Measurements from ENCODE around the gene MAP2.

DNA sequence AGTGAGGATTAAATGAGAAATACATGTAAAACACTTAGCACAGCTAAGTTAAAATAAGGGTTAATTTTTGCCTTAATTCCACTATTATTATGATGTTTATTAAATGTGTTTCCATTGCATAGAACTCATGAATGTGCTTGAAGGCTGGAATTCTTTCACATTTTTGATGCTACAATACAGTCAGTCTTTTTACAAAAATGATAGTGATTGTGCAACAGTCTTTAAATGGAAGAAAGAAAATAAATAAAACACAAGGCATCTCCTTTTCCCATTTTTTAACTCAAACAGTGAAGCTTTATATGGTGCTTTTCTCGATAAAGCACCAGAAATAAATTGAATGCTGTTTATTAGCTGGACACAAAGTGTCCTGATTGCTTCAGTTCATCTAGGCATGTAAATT lies 123.9 kb downstream of the MAP2 start:
- TF ChIP-seq, protein P1, sequence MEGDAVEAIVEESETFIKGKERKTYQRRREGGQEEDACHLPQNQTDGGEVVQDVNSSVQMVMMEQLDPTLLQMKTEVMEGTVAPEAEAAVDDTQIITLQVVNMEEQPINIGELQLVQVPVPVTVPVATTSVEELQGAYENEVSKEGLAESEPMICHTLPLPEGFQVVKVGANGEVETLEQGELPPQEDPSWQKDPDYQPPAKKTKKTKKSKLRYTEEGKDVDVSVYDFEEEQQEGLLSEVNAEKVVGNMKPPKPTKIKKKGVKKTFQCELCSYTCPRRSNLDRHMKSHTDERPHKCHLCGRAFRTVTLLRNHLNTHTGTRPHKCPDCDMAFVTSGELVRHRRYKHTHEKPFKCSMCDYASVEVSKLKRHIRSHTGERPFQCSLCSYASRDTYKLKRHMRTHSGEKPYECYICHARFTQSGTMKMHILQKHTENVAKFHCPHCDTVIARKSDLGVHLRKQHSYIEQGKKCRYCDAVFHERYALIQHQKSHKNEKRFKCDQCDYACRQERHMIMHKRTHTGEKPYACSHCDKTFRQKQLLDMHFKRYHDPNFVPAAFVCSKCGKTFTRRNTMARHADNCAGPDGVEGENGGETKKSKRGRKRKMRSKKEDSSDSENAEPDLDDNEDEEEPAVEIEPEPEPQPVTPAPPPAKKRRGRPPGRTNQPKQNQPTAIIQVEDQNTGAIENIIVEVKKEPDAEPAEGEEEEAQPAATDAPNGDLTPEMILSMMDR (conservative IDR thresholded peaks at IDR 0.05; ENCODE audit: low read length) = no peak
- no peak for TF ChIP-seq EZH2phosphoT487 (IDR thresholded peaks at IDR 0.05; ENCODE audit: borderline replicate concordance, low read depth, low read length)

Measured in OCI-LY7 (cell line).